A673 (cell line): ENCODE measurements around the gene DNA2.

ENCODE experiments used
- EZH2 ChIP-seq: fragments of 200-600 bp; sonication (generic); IDR thresholded peaks from 2 replicates; pipeline ENCODE4 v1.6.1; 2017; ENCODE audit warnings: borderline replicate concordance, low read depth, mild to moderate bottlenecking, mixed read lengths, antibody characterized with exemption, low read length; ENCODE audit not compliant: poor library complexity, severe bottlenecking
- TF ChIP-seq, protein P1 (sequence below): fragments of 300-800, 200-600 bp; sonication (generic); conservative IDR thresholded peaks from 2 replicates; pipeline ENCODE4 v1.5.1; 2017; ENCODE audit warnings: low read depth, mild to moderate bottlenecking, antibody characterized with exemption, low read length, moderate library complexity, mixed read lengths

DNA sequence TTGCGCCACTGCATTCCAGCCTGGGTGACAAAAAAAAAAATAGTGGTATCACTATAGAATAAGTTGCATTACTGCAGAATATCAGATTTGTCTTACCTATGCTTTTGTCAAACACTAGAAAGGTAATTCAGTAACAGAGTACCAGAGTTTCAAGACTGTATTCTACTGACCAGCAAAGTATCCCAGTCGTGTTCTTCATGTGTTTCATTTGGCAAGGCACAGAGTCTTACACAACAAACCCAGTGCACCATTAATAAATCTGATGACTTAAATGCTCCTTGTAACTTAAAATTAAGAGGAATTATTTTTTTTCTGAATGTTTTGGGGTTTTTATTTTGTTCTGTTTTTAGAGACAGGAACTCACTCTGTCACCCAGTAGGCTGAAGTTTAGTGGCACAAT, 104.7 kb downstream of the DNA2 start:
- TF ChIP-seq, protein P1, sequence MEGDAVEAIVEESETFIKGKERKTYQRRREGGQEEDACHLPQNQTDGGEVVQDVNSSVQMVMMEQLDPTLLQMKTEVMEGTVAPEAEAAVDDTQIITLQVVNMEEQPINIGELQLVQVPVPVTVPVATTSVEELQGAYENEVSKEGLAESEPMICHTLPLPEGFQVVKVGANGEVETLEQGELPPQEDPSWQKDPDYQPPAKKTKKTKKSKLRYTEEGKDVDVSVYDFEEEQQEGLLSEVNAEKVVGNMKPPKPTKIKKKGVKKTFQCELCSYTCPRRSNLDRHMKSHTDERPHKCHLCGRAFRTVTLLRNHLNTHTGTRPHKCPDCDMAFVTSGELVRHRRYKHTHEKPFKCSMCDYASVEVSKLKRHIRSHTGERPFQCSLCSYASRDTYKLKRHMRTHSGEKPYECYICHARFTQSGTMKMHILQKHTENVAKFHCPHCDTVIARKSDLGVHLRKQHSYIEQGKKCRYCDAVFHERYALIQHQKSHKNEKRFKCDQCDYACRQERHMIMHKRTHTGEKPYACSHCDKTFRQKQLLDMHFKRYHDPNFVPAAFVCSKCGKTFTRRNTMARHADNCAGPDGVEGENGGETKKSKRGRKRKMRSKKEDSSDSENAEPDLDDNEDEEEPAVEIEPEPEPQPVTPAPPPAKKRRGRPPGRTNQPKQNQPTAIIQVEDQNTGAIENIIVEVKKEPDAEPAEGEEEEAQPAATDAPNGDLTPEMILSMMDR = no peak
- TF ChIP-seq EZH2 = no peak
